GM18907 (cell line): Measurements from ENCODE around the gene TMEM35B.

ENCODE experiments used
- ATAC-seq: cut with Tn5 transposase; IDR thresholded peaks from one replicate; pipeline ENCODE4 v1.9.1; 2021; ENCODE audit warnings: mild to moderate bottlenecking, moderate library complexity; ENCODE audit not compliant: unreplicated experiment

The TMEM35B gene

DNA sequence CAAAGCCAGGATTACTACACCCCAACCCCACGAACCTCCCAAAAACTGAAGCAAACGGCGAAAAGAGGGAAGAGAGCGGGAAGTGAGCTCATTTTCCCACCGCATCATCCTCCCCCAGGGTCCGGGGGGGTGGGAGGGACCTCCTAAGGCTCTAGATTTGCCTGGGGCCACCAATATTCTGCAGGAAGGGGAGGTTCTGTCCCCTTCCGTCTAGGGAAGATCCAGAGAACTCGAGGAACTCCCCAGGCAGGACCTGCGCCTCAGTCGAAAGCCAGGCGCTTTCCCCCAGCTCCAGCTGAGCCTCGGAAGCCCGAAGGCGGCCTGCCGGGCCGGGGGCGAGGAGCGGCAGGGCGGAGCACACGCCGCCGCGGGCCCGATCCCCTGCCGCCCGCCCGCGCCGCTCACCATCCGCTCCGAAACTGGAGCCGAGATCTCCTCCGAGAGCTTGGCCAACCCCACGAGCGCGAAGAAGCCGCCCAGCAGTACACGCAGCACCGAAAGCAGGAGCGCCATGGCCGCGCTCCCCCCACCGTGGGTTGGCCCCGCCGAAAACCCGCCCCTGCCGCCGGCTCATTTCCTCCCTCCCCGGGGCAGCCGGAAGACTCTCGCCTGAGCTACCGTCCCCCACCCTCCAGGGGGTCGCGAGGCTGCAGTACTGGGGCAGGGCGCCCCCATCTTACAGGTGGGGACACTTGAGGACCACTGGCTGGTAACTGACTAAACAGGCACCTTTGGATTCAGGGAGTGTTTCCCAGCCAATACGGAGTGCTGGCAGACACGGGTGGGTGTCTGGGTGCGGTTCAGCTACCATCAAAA is at the start of gene TMEM35B:
Gene TMEM35B, minus strand, starts transcription at position 555 of the 816 bp plus-strand sequence. Its CDS starts 42 bp downstream, at position 513.
- ATAC-seq = peak; percentile 70

DNA sequence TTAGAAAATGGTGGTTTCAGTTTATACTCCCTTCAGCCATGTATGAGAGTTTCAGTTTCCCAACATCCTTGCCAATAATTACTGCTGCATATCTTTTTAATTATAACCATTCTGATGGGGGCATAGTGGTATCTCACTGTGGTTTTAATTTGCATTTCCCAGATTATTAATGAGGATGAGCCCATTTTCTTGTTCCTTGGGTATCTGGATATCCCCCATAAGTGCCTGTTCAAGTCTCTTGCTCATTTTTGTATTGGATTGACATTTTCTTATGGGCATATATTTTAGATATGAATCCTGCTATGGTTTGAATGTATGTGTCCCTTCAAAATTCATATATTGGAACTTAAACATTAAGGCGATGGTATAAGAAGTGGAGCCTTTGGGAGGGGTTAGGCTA is 48.2 kb upstream of the TMEM35B start:
- ATAC-seq = no peak

DNA sequence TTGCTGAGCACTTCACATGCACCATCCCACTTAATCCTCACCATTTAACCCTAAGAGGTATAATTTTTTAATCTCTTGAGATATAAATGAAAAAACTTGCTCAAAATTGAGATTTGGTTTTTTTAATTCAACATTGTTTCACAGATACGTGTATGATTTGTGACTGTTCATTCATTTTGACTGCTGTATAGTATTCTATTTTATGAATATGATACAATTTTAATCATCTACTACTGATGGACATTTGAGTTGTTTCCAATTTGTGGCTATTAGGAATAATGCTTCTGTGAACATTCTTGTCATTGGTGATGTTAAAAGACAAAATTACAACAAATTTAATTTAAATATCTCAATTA is 47.2 kb upstream of the TMEM35B start:
- ATAC-seq = no peak

DNA sequence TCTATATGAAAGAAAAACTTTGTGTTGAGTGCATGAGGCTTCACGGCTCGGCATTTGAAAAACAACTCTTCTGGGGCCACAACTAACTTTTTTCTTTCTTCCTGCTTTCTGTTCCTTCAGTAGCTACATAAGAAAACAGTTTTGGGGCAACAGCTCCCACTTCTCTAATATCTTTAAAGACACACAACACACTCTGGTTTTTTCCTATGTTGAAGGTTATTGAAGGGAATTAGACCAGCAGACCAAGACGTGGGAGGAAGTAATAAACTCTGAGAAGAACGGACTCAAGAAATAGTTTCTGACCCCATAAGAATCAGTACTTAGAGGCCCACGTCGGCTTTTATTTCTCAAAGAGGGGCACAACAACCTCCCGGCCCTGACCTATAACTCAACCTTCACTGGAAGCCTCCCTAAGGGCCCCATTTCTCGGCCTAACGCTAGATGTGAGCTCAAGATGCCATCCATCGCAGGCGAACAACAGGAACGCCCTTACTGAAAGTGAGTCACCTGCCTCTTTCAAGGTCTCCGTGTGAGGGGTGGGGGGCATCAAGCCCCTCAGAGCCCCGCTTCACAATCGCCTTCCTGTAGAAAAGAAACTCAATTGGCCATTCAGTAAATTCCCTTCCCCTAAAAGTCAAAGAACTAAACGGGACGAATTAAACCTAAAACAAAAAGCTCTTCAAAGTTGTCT is 45.8 kb upstream of the TMEM35B start:
- ATAC-seq = peak; percentile 34

DNA sequence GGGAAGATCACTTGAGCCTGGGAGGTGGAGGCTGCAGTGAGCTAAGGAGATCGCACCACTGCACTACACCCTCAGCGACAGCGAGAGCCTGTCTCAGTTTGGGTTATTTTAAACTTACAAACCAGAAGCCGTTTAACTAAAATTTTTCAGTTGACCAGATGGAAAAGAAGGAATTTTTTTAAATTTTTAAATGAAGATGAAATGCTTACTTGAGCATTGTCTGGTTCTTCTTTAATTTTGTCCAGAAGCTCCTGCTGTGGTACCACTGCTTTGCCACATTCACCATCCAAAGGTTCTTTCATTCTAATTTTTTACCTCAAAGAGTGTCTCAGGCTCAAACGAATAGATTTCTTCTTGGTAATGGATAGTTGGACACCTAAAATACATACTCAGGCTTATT is 45.2 kb upstream of the TMEM35B start:
- ATAC-seq = no peak

DNA sequence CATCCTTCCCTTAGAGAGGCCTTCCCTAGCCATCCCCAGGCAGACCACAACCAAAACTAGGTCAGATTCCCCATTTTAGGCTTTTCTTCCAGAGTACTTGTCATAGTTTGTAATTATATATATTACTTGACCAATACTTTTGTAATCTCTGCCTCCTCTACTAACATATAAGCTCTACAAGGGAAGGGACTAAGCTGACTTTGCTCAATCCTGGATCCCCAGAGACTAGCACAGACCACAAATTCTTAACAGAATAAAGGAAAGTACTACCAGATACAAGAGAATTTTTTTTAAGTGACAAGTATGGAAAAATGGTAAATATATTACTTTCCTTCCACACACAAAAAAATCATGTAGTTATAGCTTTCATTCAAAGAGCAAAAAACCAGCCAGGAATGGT is 44.6 kb upstream of the TMEM35B start:
- ATAC-seq = no peak

DNA sequence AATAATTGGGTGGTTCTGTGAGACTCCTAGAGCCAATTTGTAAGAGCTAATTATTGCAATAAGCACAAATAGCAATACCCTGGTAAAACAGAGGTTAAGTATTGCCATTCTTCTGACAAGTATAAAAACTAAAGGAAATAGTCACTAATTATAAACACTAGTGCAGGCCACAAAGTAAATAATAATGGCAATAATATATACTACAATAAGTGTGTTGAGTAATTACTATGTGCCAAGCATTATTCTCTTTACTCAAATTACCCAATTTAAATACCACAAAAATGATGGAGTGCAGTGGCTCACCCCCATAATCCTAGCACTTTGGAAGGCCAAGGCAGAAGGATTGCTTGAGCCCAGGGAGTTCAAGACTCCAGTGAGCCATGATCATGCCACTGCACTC is 31.3 kb upstream of the TMEM35B start:
- ATAC-seq = no peak

DNA sequence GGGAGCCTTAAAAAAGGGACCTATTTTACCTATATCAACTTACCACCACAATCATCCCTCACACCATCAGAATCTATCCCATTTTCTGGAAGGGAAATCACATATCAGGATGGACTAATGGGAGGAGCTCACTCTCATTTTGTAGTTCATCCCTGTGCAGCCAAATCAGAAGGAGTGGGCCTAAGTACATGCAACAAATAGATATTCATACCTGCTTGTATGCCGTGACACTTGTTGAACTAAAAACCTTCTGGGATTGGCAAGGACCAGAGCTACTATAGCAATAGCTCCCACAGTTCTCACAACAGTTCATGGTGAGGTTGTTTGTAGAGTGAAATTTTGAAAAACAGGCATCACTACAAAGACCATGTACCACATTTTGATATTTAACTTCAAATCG is 29.3 kb upstream of the TMEM35B start:
- ATAC-seq = no peak

DNA sequence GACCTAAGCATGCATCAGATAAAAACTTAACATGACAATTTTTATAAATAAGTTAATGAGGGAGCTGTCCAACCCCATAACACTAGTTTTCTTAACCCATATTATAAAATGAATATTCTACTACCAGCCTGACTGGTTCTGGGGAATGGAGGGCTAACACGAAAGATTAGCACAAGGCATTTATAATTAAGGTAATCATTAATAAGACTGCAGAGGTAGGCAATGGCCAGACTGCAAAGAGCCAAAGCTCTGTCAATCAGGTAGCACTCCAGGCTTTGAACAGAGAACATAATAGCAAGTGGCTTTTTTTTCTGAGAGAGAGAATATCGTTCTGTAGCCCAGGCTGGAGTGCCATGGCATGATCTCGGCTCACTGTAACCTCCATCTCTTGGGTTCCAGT is 20.6 kb upstream of the TMEM35B start:
- no peak for ATAC-seq

DNA sequence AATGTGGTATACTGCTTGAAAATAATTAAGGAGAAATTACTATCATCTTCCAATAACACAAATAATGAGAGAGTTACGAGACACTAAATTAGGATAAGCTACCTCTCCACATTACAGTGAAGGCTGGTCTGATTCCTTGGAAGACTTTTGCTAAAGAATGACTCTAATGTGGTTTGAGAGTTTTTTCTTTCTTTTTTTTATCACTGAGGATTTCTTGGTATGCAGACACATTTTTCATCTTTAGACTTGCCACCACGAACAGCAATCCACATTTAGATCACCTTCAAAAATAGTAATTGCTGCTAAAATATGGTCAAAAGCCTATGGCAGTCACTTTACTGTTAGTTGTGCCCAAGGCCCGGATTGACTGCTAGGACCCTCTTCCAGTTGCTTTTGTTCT is 16.6 kb upstream of the TMEM35B start:
- ATAC-seq = no peak

DNA sequence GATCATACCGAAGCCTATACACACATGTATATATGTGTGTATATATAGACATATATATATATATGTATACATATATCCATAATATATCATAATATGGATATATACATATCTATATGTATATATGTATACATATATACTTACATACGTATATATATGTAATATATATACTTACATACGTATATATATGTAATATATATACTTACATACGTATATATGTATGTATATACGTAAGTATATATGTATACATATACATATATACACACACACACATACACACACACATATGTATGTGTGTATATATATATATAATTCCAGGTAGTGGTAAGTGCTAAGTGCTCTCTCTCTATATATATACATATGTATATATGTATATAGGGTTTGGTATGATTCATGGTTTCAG is 9.7 kb upstream of the TMEM35B start:
- no peak for ATAC-seq

DNA sequence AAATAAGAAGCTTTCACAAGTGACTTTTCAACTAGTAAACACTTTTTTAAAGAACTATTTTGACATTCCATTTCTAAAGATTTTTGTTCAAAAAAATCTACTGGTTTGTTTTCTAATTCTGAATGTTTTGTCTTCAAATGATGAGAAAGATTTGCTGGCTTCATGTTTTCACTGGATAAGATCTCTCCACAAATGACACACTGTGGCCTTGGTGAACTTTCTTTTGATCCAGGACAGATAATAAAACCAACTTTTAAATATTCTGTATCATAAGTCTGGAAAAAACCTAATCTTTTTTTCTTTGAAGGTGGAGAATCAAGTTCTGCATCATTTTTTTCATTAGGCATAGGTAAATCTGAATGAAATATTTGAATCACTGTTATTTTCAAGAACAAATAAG is 3.4 kb upstream of the TMEM35B start:
- no peak for ATAC-seq

DNA sequence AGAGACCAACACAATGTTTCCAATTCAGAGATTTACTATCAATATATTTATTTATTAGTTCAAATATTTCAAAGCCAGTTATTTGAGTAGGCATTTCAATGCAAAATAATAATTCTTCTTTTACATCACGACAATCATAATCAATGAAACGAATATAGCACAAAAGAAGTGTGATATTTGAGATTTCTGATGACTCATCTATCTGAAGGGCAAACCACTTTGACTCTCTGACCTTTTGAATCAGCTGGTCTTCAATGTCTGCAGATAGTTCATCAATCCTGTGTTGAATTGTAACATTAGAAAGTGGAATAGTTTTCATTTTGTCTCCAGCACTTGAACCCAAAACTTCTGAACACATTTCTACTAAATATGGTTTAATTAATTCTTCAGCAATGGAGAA is 3.0 kb upstream of the TMEM35B start:
- no peak for ATAC-seq

DNA sequence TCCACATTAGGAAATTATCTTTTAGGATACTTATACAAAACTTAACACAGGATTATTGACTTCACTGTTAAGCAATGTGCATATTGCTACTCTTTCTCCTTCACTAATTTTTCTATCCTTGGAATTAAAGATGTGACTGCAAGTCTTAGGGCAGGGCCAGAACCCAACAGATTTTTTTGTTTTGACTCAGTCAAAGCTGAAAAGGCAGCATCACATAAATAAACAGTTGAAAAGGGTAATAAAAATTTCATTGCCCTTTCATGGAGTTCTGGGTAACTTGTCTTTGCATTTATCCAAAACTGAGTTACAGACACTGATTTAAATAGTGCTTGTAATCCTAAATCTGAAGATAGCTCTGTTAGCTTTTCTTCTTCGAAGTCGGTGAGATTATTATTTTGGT is 1.9 kb upstream of the TMEM35B start:
- ATAC-seq = no peak

DNA sequence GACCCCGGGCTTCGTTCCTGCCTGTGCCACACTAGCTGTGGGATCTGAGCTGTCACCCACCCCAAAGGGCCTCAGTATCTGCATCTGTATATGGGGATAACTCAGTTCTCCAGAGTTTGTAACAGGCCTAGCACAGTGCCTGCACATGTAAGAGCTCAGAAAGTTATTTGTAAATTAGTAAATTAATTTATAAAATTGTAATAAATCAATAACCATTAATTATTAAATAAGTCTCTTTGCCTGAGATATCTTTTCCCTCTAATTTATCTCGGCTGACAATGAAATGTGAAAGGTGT is 410 bp upstream of the TMEM35B start:
- peak; percentile 16 for ATAC-seq

DNA sequence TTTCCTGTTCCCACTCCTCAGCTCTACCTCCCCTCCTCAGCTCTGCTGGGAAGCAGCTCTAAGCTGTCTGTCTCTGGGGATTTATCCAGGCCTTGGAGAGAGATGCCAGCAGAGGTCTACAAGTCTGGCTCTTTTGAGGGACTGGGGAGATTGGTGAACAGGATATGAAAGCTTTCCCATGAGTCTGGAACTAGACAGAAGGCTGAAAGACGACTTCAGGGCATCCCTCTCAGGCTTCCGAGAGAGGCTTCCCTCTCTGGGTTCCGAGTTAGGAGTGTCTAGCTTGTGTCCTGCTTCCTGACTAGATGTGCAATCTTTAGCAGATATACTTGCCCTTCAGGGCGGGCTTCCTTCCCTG is 733 bp downstream of the TMEM35B start:
- no peak for ATAC-seq

DNA sequence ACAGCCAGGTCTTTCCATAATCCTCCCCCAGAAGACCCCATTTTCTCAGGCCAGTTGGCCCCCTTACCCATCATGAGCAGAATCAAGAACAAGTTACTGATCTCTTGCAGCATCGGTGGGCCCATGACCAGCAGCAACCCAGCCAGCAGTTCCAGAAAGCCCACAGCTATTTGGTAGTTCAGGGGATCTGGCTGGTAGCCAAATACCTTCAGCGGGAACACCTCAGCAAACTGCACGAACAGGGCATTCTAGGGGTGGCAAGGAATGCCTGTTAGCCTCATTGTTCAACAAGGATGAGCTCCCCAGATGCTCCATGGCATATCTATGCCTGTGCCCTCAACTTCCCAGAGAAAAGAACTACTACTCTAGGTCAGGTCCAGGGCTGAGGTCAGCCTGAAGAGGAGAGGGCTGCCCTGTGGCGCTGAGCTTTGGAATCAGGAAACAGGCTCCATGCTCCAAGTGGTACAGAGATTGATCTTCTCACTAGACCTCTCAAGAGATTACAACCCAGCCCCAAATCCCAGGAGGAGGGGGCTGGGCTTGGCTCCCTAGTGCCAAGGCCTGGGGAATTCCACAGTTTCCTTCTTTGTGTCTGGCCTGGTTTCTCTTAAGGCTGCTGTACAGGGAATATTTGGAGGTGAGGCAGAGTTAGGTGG is 1.3 kb downstream of the TMEM35B start:
- no peak for ATAC-seq

DNA sequence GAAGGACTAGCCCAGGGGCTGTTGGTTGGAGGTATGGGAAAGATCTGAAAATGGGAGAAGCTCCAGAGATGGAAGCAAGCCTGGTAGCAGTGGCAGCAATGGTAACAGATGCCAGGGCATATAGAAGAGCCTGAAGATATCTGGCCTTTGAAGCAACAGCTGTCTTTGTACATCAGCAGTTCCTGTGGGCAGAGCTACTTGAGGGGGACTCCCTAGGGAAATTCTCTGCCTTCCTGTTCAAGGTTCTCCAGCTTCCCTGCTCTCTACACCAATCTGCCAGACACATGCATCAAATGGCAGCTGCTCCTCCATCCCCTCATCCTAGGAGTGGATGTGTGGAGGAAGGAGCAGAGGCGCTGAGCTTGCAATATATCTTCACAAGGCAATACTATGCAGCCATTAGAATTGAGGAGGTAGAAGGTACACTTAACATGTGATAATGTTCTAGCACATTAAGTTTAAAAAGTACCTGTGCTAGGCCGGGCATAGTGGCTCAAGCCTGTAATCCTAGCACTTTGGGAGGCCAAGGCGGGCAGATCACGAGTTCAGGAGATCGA is 2.2 kb downstream of the TMEM35B start:
- ATAC-seq = peak; percentile 33

DNA sequence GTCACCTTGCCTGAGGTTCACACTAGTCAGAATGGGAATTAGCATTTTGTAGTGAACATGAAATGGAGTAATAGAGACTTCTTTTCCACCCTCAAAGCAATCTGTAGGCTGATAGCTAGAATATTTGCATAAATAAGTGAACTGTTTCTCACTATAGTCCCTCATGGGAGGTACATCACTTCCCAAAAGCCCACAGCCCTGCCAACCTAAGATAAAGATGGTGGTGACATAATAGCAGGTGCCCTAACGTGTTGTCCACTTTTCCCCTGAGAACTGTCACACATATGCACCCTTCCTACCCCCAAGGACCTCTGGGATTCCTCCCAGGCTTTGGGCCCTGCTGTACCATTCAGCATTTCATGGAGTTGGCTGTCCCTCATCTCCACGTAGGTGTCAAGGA is 4.4 kb downstream of the TMEM35B start:
- no peak for ATAC-seq

DNA sequence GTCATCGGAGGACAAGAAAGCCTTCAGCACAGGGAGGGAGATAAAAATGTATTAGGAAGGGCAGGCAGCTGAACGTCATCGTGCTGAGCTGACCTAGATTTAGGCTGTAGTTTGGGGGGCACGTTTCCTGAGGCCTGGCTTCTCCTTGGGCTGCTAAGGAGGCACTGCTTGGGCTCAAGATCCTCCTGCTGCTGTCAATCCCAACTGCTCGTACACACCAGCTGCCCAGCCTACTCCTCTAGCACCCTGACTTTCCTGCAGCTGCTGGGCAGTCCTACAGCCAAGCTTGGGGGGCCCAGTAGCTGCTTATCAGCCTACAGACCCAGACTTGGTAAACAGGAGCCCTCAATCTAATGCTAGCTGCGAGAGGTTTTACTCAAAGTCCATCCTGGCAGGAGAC is 6.2 kb downstream of the TMEM35B start:
- ATAC-seq = no peak

DNA sequence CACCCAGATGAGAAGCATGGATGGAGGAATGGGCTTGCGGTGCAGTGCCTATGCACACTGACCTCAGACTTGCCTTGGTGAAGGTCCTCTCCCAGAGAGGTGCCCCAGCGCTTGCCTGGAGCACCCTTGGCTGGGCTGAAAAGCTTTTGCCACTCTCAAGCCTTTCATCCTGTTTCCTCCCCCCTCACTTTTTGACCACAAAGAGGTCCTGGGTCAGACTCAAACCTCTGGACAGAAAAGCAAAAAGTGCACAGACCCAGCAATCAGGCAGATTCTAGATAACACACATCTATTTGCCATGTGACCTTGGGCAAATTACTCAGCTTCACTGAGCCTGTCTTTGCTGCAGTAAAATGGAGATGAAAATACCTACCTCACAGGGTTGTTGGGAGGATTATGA is 7.3 kb downstream of the TMEM35B start:
- no peak for ATAC-seq

DNA sequence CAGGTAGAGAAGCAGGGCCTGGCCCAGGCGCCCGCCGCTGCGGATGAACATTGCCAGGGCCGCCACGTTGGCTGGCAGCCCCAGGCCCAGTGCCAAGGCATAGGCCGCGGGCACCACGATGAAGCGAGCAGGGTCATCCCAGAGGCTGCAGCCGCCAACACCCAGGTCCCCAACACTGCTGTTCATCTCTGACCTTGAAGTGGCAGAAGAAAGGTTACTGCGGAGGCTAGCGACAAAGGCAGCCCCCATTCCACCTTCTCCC is 8.0 kb downstream of the TMEM35B start:
- ATAC-seq = no peak
